ENCODE results near the gene ACTC1.
"Not testable (repeated sequence)": the region's sequence is repeated elsewhere in the genome, so short reads cannot be mapped to it uniquely, and the experiment has no call there.

The ACTC1 gene

DNA sequence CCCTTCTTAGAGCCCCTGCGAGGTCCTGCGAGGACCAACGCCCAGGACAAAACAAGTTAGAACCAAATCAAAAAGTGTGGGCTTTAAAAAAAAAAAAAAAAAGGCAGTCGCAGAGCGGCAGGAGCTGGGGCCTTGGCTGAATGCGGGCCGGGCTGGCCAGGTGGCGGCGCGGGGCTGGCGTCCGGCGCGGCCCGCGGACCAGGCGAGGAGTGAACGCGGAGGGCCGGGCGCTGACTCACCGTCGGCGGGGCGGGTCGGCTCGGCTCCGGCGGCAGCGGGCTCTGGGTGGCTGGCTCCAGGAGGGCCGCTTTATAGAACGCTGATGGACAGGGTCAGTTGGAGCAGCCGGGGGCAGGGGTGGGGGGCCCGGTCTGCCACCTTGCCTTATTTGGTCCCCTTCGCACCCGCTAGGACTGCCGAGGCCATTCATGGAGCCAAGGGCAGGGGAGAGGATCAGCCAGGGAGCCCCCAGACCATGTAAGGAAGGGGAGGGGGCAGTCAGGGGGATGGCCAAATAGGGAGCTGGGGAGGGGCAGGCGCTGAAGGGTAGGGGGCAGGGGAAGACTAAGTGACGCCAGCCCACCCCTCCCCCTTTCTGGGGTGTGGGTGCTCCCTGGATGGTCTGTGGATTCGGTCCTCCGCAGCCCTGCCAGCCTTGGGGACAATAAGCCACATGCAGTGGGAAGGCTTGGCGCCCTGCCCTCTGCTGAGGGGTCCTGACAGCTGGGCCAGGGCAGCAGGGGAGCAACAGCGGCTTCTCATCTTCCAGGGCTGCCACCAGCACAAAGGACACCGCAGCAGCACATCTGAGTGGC lies at the start of gene ACTC1:
ACTC1 (minus strand) TSS at position 283 of the 815 bp plus-strand sequence. CDS start 741 bp downstream, outside the sequence.
- DNase-seq (ENCODE audit: low spot score): peak; percentile 29

DNA sequence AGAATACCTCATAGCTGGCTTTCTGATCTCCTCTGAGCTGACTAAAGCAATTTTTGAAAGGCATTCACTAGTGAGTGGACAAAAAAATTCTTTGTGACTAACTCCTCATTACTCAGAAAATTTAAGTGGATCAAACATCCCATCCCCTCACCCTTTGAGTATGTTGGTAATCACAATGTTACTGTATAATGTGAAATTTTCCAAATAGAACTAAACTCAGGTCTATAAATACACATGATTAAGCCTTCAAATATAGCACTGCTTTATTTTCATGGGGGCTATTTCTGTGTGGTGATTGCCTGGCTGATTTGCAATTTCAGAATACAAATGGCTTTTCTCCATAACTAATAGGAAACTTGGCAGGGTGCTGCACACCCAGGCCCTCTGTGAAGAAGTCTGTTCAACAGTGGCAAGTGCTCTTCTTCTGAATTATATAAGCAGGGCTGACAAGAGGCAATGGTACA lies 45.9 kb upstream of the ACTC1 start:
- DNase-seq (ENCODE audit: low spot score): no peak

GRCh38 chr15:34838282-34838681 lies 42.9 kb upstream of the ACTC1 start:
- no peak for DNase-seq (ENCODE audit: low spot score)

DNA sequence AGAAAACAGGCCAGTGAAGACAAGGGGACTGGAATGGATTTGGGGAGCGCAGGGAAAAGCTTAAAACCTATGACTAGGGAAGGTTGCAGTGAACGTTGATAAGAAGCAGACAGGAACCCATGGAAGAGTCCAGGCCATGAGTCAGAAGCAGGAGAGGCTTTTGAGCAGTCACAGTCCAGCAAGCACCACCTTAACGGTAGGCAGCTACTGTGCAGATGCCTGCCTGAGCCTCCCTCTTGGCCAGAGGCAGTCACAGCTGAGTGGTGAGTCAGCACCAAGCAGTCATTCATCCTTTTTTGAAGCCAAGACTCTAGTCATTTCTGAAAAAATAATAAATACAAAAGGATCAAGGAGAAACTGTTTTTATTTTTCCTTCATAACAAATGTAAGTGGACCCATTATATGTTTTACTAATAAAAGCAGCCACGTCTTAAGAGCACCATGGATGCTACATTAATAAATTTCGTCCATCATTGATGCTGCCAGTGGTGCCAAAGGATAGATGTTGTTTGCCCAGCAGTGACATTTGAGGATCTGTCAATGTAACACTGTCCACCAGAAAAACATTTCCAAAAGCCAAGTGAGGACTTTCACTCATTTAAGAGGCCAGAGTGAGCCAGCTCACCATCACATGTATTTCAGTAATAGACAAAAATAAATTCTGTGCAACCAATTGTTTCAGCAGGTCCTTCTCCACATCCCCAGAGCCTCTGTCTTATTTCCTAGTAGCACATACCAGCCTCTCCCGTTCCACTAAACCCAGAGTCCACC lies 42.1 kb upstream of the ACTC1 start:
- DNase-seq (ENCODE audit: low spot score): no peak

DNA sequence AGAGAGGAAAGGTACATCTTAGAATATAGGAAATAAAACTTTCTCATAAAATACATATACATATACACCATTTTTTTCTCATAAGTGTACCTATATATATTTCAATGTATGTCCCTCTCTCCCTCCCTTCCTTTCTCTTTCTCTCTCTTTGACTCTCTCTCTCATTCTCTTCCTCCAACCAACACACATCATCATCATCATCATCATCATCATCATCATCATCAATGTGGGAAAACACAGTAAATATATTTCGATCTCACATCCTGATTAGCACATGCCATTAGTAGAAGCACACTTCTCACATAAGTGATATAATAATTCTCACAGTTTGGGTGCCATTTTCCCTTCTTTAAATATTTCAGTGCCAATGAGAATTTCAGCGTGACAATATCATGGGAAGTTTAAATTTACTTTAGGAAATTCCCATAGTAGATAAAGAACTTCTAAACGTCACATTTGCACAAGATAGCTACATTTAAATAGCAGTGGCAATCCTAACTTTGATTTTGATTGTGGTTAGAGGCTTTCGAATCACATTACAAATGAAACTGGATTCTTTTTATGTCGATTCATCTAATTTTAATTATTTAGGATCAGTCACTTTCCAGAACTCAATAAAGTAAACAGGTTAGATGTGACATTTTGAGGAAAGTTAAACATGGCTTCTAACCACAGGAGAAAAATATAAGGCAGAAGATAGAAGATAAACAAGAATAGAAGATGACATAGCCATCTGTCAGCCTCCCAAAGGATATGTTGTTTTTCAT lies 33.0 kb upstream of the ACTC1 start:
- no peak for DNase-seq (ENCODE audit: low spot score)

GRCh38 chr15:34821831-34822230 lies 26.5 kb upstream of the ACTC1 start:
- no peak for DNase-seq (ENCODE audit: low spot score)

DNA sequence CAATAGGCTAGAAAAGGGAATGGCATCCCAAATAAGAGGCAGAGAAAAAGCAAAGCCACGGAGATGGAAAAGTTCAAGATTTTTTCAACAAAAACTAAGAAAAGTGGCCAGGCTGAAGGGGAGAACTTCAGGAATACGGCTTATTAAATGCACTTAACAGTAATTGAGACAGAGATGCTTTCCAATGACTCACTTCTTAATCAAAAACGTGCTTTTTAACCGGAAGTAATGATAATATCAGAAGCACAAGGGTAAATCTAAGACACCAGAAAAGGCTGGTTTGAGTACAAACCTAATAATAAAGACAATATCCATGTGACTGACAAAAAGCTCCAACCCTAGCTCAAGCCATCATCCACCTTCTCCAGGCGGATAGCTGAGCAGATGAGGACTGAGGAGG lies 24.8 kb upstream of the ACTC1 start:
- DNase-seq (ENCODE audit: low spot score): no peak

- no peak for DNase-seq (ENCODE audit: low spot score)
These were observed 23.2 kb upstream of the ACTC1 start for GRCh38 chr15:34818526-34818925.

- DNase-seq (ENCODE audit: low spot score): no peak
These were observed 20.5 kb upstream of the ACTC1 start for GRCh38 chr15:34815836-34816235.

DNA sequence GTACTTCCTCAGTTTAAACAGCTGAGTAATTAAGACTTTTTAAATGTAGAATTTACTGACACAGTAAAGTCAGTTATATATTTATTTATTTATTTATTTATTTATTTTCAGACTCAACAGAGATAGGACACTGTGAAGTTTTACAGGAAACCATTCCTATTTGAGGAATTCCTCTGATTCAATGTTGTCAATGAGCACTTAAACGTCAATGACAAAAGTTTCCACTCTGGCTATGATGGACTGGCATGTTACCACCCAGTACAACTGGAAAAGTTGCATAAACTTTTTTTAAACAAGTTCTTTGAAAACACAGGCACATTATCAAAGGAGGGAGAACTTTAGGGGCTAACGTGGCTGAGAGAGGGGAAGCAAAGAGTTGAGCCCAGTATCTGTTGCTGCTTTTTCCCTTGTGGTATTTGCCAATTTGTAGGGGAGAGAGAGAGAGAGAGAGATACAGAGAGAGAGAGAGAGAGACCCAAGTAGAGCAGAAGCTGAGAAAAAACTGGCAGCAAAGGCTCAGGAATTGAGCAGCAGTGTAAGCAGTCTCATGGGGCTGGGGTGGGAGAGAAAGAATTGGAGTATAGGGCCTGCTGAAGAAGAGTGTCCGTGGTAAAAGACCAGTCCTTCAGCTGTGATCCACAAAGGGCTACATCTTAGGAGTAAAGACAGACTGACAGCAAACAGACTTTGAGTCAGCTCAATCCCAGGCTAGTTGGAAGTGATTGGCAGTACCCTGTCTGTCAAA lies 18.3 kb upstream of the ACTC1 start:
- no peak for DNase-seq (ENCODE audit: low spot score)

- not testable (repeated sequence) for DNase-seq (ENCODE audit: low spot score)
These were observed 17.6 kb upstream of the ACTC1 start for GRCh38 chr15:34812868-34813365.

GRCh38 chr15:34812369-34812768 lies 17.0 kb upstream of the ACTC1 start:
- DNase-seq (ENCODE audit: low spot score): no peak

DNA sequence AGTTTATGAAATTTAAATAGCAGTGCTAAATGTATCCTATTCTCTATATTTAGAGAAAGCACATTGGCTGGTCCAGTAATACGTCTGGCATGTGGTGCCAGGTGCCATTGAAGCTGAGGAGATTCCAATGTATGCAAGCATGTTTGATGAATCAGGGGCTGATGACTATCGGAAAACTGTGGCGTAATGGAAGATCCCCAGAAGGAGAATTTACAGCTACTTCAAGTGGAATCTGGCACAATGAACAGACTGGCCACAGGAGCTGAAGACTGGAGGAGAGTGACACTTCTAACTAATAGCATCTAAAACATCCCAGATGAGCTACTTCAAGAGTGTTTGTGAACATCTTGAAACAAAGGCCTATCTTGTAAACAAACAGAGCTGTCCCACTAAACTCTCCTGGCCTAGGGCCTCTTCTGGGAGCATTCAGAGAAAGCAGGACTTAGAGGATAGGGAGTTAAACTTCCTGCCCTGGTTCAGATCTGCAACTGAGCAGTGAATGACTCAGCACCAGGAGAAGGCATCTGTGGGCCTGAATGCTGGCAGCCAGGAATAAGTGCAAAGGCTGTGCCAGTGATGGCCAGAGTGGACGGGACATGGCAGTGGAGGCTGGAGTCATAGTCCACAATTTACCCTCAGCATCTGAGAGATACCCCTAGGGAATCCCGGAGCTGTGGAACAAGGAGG lies 15.2 kb upstream of the ACTC1 start:
- DNase-seq (ENCODE audit: low spot score): no peak

DNA sequence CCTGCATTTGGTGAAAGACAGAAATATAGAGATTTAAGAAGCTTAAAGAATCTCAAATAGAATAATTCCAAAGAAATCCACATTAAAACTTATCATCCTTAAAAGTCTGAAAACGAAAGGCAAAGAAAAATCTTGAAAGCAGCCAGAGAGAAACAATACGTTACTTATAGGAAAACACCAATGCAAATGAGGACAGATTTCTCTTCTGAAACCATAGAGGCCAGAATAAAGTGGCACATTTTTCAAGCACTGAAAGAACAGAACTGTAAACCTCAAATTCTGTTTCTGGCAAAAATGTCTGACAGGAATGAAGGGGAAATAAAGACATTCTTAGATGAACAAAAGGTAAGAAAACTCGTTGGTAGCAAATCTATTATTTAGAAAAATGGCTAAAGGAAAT lies 13.8 kb upstream of the ACTC1 start:
- no peak for DNase-seq (ENCODE audit: low spot score)

DNA sequence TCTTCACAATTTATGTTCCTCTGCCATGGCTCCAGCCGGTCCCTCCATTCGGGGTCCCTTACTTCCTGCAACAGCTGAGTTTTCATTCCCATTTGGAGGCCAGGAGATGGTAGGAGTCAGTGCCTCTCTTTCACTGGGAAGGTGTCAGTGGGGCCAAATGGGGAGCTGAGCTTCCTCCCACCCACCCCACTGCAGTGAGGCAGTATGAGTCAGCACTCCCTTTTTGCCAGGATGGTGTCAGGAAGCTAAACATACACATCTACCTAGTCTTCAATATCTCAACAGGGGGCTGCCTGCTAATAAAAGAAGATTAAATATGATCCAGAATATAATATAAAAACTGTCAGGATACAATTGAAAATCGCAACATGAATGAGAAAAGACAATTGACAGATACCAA lies 12.7 kb upstream of the ACTC1 start:
- no peak for DNase-seq (ENCODE audit: low spot score)

- not testable (repeated sequence) for DNase-seq (ENCODE audit: low spot score)
These were observed 11.9 kb upstream of the ACTC1 start for GRCh38 chr15:34807241-34807640.

- no peak for DNase-seq (ENCODE audit: low spot score)
These were observed 9.4 kb upstream of the ACTC1 start for GRCh38 chr15:34804776-34805175.

GRCh38 chr15:34804113-34804512 lies 8.8 kb upstream of the ACTC1 start:
- DNase-seq (ENCODE audit: low spot score): no peak

- DNase-seq (ENCODE audit: low spot score): no peak
These were observed 7.7 kb upstream of the ACTC1 start for GRCh38 chr15:34802803-34803750.

DNA sequence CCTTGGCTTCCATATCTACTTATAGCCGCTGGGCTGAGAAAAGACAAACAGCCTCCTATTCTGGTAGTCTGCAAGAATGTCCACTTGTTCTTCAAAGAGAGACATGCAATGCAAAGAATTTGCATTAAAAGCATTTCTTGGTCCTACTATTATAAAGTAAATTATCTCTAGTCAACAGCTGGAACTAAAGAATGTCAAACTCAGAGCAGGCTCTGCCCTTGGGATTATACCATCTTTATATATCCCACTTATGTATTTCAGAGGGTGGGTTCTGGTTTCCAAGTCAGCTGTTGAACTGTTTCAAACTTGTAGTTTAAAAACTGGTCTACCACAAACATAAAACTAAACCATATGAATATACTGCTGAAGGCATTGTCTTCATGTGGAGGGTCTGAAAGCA lies 7.0 kb upstream of the ACTC1 start:
- no peak for DNase-seq (ENCODE audit: low spot score)

All from HuH-7.5 (cell line).